Mononuclear cell (primary cell): ENCODE results near the gene ABHD17A. TPM values are rescaled to one million over a fixed set of nuclear protein-coding genes. Genes with fewer than 3 reads are reported as not detected.

Experiments
- H3K27me3 ChIP-seq: 2 replicates; pipeline ENCODE4 v1.6.0; 2011; ENCODE audit warnings: low read length, control low read depth; ENCODE audit not compliant: insufficient read depth
- H3K4me1 ChIP-seq: 2 replicates; pipeline ENCODE4 v1.5.1; 2011; ENCODE audit warnings: mild to moderate bottlenecking, low read length, control low read depth; ENCODE audit not compliant: insufficient read depth
- H3K4me3 ChIP-seq: 2 replicates; pipeline ENCODE4 v1.5.1; 2011; ENCODE audit warnings: mild to moderate bottlenecking, low read length, moderate library complexity
- H3K9me3 ChIP-seq: 2 replicates; pipeline ENCODE4 v1.5.1; 2011; ENCODE audit warnings: low read depth, mild to moderate bottlenecking, control low read depth, low read length
- total RNA-seq: library from RNA; depleted of rRNA; stranded (reverse); fragments of >200 nt; gene quantifications from one replicate; pipeline ENCODE4 v1.2.3, GENCODE V29; 2012

Gene ABHD17A
- total RNA-seq, 1 donor = 97.8 TPM

GRCh38 chr19:1917146-1917545 is 31.9 kb upstream of the ABHD17A start:
- no peak overlapping the region for H3K4me3 ChIP-seq

GRCh38 chr19:1914826-1915341 is 29.6 kb upstream of the ABHD17A start:
- peaks cover under 1% of the 10 kb centered on the region for H3K4me1 ChIP-seq
- no peaks in the 10 kb centered on the region for H3K9me3 ChIP-seq
- no peak overlapping the region for H3K4me3 ChIP-seq

More at GRCh38 chr19:1917146-1917545, 31.9 kb upstream of the ABHD17A start:
- H3K27me3 ChIP-seq = no peaks in the 10 kb centered on the region
- no peaks in the 10 kb centered on the region for H3K4me1 ChIP-seq
- no peaks in the 10 kb centered on the region for H3K9me3 ChIP-seq

GRCh38 chr19:1913781-1914577 is 28.7 kb upstream of the ABHD17A start:
- Histone ChIP-seq H3K27me3 (no peaks in the 10 kb centered on the region), H3K9me3 (no peaks in the 10 kb centered on the region), H3K4me3 (no peak overlapping the region), H3K4me1 (peaks cover 9% of the 10 kb centered on the region)

More at GRCh38 chr19:1914826-1915341, 29.6 kb upstream of the ABHD17A start:
- H3K27me3 ChIP-seq = no peaks in the 10 kb centered on the region

- Histone ChIP-seq H3K27me3 (no peaks in the 10 kb centered on the region), H3K4me3 (no peak overlapping the region), H3K9me3 (no peaks in the 10 kb centered on the region), H3K4me1 (peaks cover 12% of the 10 kb centered on the region)
Measured at GRCh38 chr19:1912760-1913505, 27.6 kb upstream of the ABHD17A start.

DNA sequence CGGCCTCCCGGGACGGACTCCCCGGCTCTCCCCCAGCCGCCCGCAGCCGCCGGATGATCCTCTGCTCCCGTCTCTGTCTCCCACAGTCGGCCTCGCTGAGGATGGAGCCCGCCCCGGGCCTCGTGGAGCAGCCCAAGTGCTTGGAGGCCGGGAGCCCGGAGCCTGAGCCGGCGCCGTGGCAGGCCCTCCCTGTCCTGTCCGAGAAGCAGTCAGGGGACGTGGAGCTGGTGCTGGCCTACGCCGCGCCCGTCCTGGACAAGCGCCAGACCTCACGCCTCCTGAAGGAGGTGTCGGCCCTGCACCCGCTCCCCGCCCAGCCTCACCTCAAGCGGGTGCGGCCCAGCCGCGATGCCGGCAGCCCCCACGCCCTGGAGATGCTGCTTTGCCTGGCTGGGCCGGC is 26.7 kb upstream of the ABHD17A start:
- H3K4me3 ChIP-seq = no peak overlapping the region
- no peaks in the 10 kb centered on the region for H3K9me3 ChIP-seq
- peaks cover 14% of the 10 kb centered on the region for H3K4me1 ChIP-seq
- no peaks in the 10 kb centered on the region for H3K27me3 ChIP-seq

GRCh38 chr19:1911098-1911497 is 25.8 kb upstream of the ABHD17A start:
- H3K4me1 ChIP-seq = peaks cover 22% of the 10 kb centered on the region
- H3K9me3 ChIP-seq = no peaks in the 10 kb centered on the region
- H3K27me3 ChIP-seq = no peaks in the 10 kb centered on the region
- no peak overlapping the region for H3K4me3 ChIP-seq

- H3K27me3 ChIP-seq = no peaks in the 10 kb centered on the region
- no peaks in the 10 kb centered on the region for H3K9me3 ChIP-seq
- no peak overlapping the region for H3K4me3 ChIP-seq
- H3K4me1 ChIP-seq = peaks cover 28% of the 10 kb centered on the region
Measured at GRCh38 chr19:1910177-1910576, 24.9 kb upstream of the ABHD17A start.

DNA sequence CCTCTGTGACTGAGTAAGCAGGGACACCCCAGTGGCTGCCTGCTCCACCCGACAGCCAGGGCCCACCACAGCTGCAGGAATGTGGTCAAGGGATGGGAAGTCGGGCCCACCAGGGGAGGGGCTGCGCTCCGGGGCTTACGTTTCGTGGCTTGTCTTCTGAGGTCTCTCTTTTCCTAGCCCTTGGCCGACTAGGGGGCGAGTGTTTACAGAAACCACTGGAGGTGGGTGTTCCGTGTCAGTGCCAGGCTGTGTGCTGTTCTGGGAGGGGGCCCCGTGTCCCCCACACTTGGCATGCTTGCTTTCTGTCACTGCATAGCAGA is 24.4 kb upstream of the ABHD17A start:
- peaks cover 31% of the 10 kb centered on the region for H3K4me1 ChIP-seq
- H3K4me3 ChIP-seq = no peak overlapping the region
- no peaks in the 10 kb centered on the region for H3K9me3 ChIP-seq
- H3K27me3 ChIP-seq = no peaks in the 10 kb centered on the region

DNA sequence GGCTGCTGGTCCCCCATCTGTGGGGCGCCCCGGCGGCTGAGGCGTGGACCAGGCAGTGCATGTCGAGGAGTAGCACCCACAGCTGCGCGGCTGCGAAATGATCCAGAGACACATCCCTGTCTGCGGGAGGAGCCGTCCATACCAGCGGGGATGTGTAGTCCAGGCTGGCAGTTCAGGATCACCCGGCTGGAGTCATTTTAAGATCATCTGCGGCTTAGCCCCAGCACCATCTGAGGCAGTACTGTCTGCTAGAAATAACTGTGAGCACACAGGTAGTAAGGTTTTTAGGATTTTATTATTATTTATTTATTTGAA is 23.0 kb upstream of the ABHD17A start:
- H3K27me3 ChIP-seq = no peaks in the 10 kb centered on the region
- H3K9me3 ChIP-seq = no peaks in the 10 kb centered on the region
- no peak overlapping the region for H3K4me3 ChIP-seq
- H3K4me1 ChIP-seq = peaks cover 45% of the 10 kb centered on the region

GRCh38 chr19:1907563-1908363 is 22.5 kb upstream of the ABHD17A start:
- H3K27me3 ChIP-seq = no peaks in the 10 kb centered on the region
- no peaks in the 10 kb centered on the region for H3K9me3 ChIP-seq
- peaks cover 51% of the 10 kb centered on the region for H3K4me1 ChIP-seq
- H3K4me3 ChIP-seq = no peak overlapping the region

- Histone ChIP-seq H3K4me3 (no peak overlapping the region), H3K9me3 (no peaks in the 10 kb centered on the region), H3K4me1 (peaks cover 58% of the 10 kb centered on the region), H3K27me3 (no peaks in the 10 kb centered on the region)
Measured at GRCh38 chr19:1906985-1907562, 21.8 kb upstream of the ABHD17A start.

DNA sequence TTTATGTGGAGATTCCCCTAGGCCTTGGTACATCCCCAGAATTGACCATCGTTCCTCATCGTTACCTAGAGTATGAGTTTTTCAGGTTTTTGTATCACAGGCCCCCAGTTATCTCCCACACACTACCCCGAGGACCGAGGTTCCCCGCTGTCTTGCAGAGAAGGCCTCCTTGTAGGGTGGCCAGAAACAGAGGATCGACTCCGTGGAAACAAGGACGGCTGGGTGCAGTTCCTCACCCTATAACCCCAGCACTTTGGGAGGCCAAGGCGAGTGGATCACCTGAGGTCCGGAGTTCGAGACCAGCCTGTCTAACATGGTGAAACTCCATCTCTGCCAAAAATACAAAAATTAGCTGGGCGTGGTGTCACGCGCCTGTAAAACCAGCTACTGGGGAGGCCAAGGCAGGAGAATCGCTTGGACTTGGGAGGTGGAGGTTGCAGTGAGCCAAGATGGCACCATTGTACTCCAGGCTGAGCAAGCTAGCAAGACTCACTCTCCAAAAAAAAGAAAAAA is 20.6 kb upstream of the ABHD17A start:
- H3K9me3 ChIP-seq = no peaks in the 10 kb centered on the region
- no peaks in the 10 kb centered on the region for H3K27me3 ChIP-seq
- H3K4me1 ChIP-seq = peaks cover 68% of the 10 kb centered on the region
- H3K4me3 ChIP-seq = peak overlapping the region; percentile 60

- Histone ChIP-seq H3K4me1 (peaks cover 74% of the 10 kb centered on the region), H3K4me3 (peak within 1 kb of the TSS; percentile 60), H3K27me3 (no peaks in the 10 kb centered on the region), H3K9me3 (no peaks in the 10 kb centered on the region)
Measured at GRCh38 chr19:1905110-1905862, 20.0 kb upstream of the ABHD17A start, which contains the start of the genes ADAT3 and SCAMP4. Gene ADAT3 (plus strand): TSS chr19:1905399. CDS start chr19:1912048, 6,649 bp downstream. Gene SCAMP4 (plus strand): TSS chr19:1905399. CDS start chr19:1915020, 9,621 bp downstream.

GRCh38 chr19:1904860-1905109 is 19.5 kb upstream of the ABHD17A start:
- Histone ChIP-seq H3K4me3 (no peak overlapping the region), H3K9me3 (no peaks in the 10 kb centered on the region), H3K4me1 (peaks cover 72% of the 10 kb centered on the region), H3K27me3 (no peaks in the 10 kb centered on the region)
